Stomach (tissue), 9 donors: ENCODE results near the gene B4GALNT3. TPM values are rescaled to one million over a fixed set of nuclear protein-coding genes. Genes with fewer than 3 reads are reported as not detected.

Experiments used
- DNase-seq, 2 donors: peaks; one replicate each; pipeline versions ENCODE4 v3.0.0 to v3.0.0-alpha.2; 2013 to 2019
- H3K27ac ChIP-seq, 5 donors: fragments of 200-600 bp in 4 of 5; sonication (generic) in 4 of 5; one replicate each; pipeline ENCODE4 v1.5.1; 2013 to 2019; ENCODE audit warnings: mild to moderate bottlenecking in 1 of 5, moderate library complexity in 1 of 5
- H3K27me3 ChIP-seq, 3 donors: fragments of 200-600 bp; sonication (generic); one replicate each; pipeline ENCODE4 v1.5.1; 2017 to 2019; ENCODE audit warnings: mixed run types in 1 of 3
- H3K36me3 ChIP-seq, 4 donors: fragments of 200-600 bp; sonication (generic); 1 replicate in 3 of 4; 2 replicates in 1 of 4; pipeline ENCODE4 v1.5.1; 2016 to 2019
- H3K4me1 ChIP-seq, 4 donors: fragments of 200-600 bp; sonication (generic); one replicate each; pipeline ENCODE4 v1.5.1; 2016 to 2019
- H3K4me3 ChIP-seq, 4 donors: fragments of 200-600 bp; sonication (generic) in 3 of 4; one replicate each; pipeline ENCODE4 v1.5.1; 2016 to 2019; ENCODE audit warnings: mild to moderate bottlenecking in 1 of 4
- H3K9me3 ChIP-seq, 4 donors: fragments of 200-600 bp; sonication (generic); one replicate each; pipeline ENCODE4 v1.5.1; 2016 to 2019
- EP300 ChIP-seq: sonication (generic); formaldehyde crosslinking; IDR thresholded peaks from one replicate; pipeline ENCODE4 v1.6.1; 2017; ENCODE audit warnings: antibody characterized with exemption
- POLR2A ChIP-seq, 4 donors: fragments of 450-650 bp; IDR thresholded peaks; one replicate each; pipeline ENCODE4 v1.6.1; 2016; ENCODE audit warnings: antibody characterized with exemption in 4 of 4, control low read depth in 2 of 4, mild to moderate bottlenecking in 1 of 4, moderate library complexity in 1 of 4
- POLR2AphosphoS5 ChIP-seq, 3 donors: sonication (generic); formaldehyde crosslinking; IDR thresholded peaks; one replicate each; pipeline ENCODE4 v1.6.1; 2016; ENCODE audit warnings: antibody characterized with exemption in 3 of 3
- WGBS, 5 donors: extraction: QIAGEN DNeasy Blood & Tissue Kit in 3 of 5; methylation state at CpG; one replicate each; pipeline versions ENCODE4 v1.1.5 to v1.1.7; 2013 to 2018; 5-methylcytosine and 5-hydroxymethylcytosine counted together
- intact Hi-C: fragments of 100-400 bp; cut with DNase I; formaldehyde crosslinking; loops from one replicate; pipeline ENCODE4 v1.15.1; 2023; ENCODE audit warnings: low total_unique reads
- polyA plus RNA-seq, 3 donors: library from polyadenylated mRNA; stranded (reverse); fragments of 200-250 nt; gene quantifications; one replicate each; pipeline ENCODE4 v1.2.3, GENCODE V29; 2013
- total RNA-seq, 5 donors: library from RNA; depleted of rRNA; stranded (reverse); fragments of >200 nt; gene quantifications; one replicate each; pipeline versions ENCODE4 v1.1.0 to v1.2.3, GENCODE V29; 2014 to 2016
- TF ChIP-seq, protein P1 (sequence below), 7 experiments: fragments of 450-650 bp in 4 of 7; fragments of 200-600 bp in 3 of 7; sonication (generic) in 3 of 7; IDR thresholded peaks; one replicate each; pipeline ENCODE4 v1.5.1; 2016 to 2019; ENCODE audit warnings: antibody characterized with exemption in 7 of 7, control low read depth in 2 of 7, mild to moderate bottlenecking in 1 of 7
- donor health status: healthy with polysubstance abuse.
- donor health status: Bipolar disorder and iron deficiency.
- donor health status: healthy.

Gene B4GALNT3
- total and polyA plus RNA-seq, 8 donors = 20.8 to 332 (median 71.0) TPM

DNA sequence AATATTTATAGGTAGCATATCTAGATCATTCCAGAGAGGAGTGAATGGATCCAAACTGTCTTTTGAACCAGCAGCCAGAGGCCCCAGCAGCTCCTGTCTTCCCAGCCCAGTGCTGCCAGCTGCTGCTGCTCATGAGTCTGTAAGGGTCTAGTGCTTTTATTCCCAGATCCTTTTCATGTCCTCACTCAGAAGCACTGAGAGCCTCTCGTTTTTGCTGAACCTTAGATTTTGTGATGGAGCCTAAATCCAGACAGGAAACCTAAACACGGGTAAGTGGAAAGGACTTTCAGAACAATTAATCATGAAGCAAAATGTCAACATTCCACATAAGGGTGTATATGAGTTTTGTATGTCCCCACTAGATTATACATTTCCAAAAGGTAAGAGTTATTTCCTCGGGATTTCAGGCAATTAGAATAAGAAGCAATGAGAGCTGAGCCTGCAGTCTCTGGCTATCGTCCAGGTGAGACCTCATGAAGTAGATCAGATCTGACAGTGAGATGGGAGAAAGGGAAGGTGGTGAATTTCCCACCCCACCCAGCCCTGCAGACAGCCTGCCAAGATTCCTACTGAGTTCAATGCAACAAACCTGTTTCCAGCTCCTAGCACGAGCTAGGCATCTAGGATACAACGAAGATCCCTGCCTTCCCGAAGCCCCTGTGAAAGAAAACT lies 119.1 kb downstream of the B4GALNT3 start:
- peaks cover 4 to 38% (median 25%) of the 10 kb centered on the region in 4 donors for H3K4me1 ChIP-seq
- DNase-seq = no peak
- intact Hi-C loops = loop anchor here (10.0 kb wide), 2 partner anchors 56 to 236 kb away; no protein-coding TSS in a partner anchor
- H3K36me3 ChIP-seq = no peaks in the 10 kb centered on the region
- 28 to 49% (median 44%) methylated on average over 7 of the region's 7 CpGs for WGBS, 5 donors
- H3K27me3 ChIP-seq = no peaks in the 10 kb centered on the region
- H3K4me3 ChIP-seq = no peak overlapping the region
- TF ChIP-seq, protein P1, sequence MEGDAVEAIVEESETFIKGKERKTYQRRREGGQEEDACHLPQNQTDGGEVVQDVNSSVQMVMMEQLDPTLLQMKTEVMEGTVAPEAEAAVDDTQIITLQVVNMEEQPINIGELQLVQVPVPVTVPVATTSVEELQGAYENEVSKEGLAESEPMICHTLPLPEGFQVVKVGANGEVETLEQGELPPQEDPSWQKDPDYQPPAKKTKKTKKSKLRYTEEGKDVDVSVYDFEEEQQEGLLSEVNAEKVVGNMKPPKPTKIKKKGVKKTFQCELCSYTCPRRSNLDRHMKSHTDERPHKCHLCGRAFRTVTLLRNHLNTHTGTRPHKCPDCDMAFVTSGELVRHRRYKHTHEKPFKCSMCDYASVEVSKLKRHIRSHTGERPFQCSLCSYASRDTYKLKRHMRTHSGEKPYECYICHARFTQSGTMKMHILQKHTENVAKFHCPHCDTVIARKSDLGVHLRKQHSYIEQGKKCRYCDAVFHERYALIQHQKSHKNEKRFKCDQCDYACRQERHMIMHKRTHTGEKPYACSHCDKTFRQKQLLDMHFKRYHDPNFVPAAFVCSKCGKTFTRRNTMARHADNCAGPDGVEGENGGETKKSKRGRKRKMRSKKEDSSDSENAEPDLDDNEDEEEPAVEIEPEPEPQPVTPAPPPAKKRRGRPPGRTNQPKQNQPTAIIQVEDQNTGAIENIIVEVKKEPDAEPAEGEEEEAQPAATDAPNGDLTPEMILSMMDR (IDR thresholded peaks at IDR 0.05) = no peak
- TF ChIP-seq POLR2AphosphoS5 (IDR thresholded peaks at IDR 0.05) (no peak), POLR2A (IDR thresholded peaks at IDR 0.05) (no peak)
- no peaks in the 10 kb centered on the region for H3K9me3 ChIP-seq
- H3K27ac ChIP-seq = no peak overlapping the region

DNA sequence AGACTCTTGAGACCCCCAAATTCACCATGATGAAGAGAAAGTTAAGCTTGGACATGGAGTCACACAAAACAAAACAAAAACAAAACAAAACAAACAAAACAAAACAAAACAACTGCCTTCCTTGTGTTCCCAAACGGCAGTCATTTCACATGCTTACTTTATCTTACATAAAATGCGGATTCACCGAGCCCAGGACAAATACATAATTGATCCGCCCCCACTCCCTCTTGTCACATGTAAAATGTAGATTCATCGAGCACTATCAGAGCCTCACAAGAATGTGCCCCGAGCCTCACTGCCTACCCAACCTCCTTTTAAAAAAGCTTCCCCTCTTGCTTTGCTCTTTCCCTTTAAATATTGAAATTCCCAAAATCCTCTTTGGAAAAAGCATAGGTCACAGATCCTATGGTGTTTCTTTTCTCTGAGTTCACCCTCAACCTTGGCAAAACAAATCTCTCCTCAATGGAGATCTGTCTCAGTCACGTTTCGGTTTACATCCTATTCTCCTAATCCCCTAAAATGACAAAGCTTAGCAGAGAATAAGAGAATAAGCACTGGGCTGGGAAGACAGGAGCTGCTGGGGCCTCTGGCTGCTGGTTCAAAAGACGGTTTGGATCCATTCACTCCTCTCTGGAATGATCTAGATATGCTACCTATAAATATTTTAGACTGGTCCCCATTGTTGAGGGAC lies 119.8 kb downstream of the B4GALNT3 start:
- H3K9me3 ChIP-seq = no peaks in the 10 kb centered on the region
- no peak for TF ChIP-seq EP300
- TF ChIP-seq POLR2A (IDR thresholded peaks at IDR 0.05) = no peak
- TF ChIP-seq POLR2AphosphoS5 (IDR thresholded peaks at IDR 0.05) = no peak
- TF ChIP-seq, protein P1 (IDR thresholded peaks at IDR 0.05) = no peak
- H3K27me3 ChIP-seq = no peaks in the 10 kb centered on the region
- H3K36me3 ChIP-seq = no peaks in the 10 kb centered on the region
- intact Hi-C loops = loop anchor here (10.0 kb wide), 2 partner anchors 55 to 235 kb away; no protein-coding TSS in a partner anchor
- DNase-seq = no peak
- peaks cover 4 to 38% (median 25%) of the 10 kb centered on the region in 4 donors for H3K4me1 ChIP-seq
- H3K4me3 ChIP-seq = no peak overlapping the region
- 63 to 72% (median 69%) methylated on average over 9 of the region's 9 CpGs for WGBS, 5 donors
- no peak overlapping the region for H3K27ac ChIP-seq

DNA sequence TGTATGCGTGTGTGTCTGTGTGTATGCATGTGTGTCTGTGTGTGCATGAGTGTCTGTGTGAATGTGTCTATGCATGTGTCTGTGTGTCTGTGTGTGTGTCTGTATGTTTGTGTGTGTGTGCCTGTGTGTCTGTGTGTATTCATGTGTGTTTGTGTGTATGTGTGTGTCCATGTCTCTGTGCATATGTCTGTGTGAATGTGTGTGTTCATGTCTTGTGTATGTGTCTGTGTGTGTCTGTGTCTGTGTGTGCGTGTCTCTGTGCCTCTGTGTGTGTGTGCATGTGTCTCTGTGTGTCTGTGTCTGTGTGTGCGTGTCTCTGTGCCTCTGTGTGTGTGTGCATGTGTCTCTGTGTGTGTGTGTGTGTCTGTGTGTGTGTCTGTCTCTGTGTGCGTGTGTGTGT lies 121.1 kb downstream of the B4GALNT3 start:
- intact Hi-C loops = no loop called here

DNA sequence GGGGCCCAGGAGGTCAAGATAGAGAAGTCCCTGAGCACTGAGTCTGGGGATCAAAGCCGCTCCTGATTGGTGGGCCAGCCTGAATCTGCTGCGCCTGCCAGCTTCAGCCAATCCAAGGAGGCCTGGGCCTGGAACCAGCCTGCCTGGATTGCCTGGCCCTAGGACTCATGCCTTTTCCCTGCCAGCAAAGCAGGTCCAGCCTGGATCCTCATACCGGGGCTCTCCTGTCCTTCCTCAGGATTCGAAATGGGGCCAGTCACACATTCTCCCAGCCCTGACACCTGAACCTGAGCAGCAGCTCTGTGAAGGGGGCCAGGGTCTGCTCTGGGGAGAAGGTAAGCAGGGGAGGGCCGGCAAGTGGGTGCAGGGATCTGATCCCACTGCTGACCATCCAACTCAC lies 121.6 kb downstream of the B4GALNT3 start:
- peaks cover 2 to 23% (median 10%) of the 10 kb centered on the region in 4 donors for H3K4me1 ChIP-seq
- no peak overlapping the region for H3K4me3 ChIP-seq
- H3K27me3 ChIP-seq = no peaks in the 10 kb centered on the region
- no peak overlapping the region for H3K27ac ChIP-seq
- TF ChIP-seq, protein P1 (IDR thresholded peaks at IDR 0.05) = no peak
- no peak for TF ChIP-seq EP300
- TF ChIP-seq POLR2AphosphoS5 (IDR thresholded peaks at IDR 0.05) = no peak
- TF ChIP-seq POLR2A (IDR thresholded peaks at IDR 0.05) = no peak
- H3K36me3 ChIP-seq = no peaks in the 10 kb centered on the region
- WGBS, 5 donors = 96 to 100% (median 97%) methylated on average over 1 to 5 of the region's 5 CpGs
- DNase-seq = no peak
- H3K9me3 ChIP-seq = no peaks in the 10 kb centered on the region
- intact Hi-C loops = no loop called here

More for the DNA sequence above, 121.1 kb downstream of the B4GALNT3 start:
- 85 to 99% (median 97%) methylated on average over 3 to 4 of the region's 4 CpGs for WGBS, 5 donors
- DNase-seq = no peak
- no peaks in the 10 kb centered on the region for H3K36me3 ChIP-seq
- TF ChIP-seq POLR2AphosphoS5 (IDR thresholded peaks at IDR 0.05) (no peak), EP300 (no peak), POLR2A (IDR thresholded peaks at IDR 0.05) (peak in 1 of 4 donors; percentile 47)
- TF ChIP-seq, protein P1 (IDR thresholded peaks at IDR 0.05) = no peak
- no peaks in the 10 kb centered on the region for H3K27me3 ChIP-seq
- H3K9me3 ChIP-seq = no peaks in the 10 kb centered on the region
- no peak overlapping the region for H3K27ac ChIP-seq
- peaks cover 4 to 28% (median 16%) of the 10 kb centered on the region in 4 donors for H3K4me1 ChIP-seq
- H3K4me3 ChIP-seq = no peak overlapping the region
